HG02610 (cell line): Measurements from ENCODE around the gene UTP11.
A peak's percentile ranks its signal among the peaks of the same experiment; 100 is the strongest.

Experiments
- ATAC-seq: cut with Tn5 transposase; IDR thresholded peaks from one replicate; pipeline ENCODE4 v1.9.1; 2021; ENCODE audit warnings: mild to moderate bottlenecking, moderate library complexity; ENCODE audit not compliant: unreplicated experiment

UTP11 gene

GRCh38 chr1:38045401-38046332, 33.1 kb downstream of the UTP11 start:
- no peak for ATAC-seq

DNA sequence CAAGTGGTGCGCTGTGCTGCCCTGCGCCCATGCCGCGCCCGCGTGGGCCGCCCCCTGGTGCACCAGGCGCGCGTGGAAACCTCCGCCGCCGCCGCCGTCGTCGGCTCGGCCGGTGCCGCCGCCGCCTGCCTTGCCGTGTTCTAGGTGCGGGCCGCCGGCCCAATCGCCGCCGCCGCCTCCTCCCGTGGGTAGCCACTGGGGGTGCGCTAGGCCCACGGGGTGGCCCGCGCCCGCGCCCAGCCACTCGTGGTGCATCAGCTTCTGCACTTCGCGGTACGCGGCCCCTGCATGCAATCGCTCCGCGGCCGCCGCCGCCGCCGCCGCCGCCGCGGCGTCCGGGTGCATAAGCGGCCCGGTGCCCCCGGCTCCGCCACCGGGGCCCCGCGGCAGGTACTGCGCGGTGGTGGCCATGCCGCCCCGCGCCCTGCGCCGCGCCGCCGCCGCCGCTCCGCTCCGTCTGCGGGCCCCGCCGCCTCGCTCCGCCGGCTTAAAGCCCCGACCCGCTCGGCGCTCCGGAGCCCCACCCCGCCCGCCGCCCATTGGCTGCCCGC, 33.9 kb downstream of the UTP11 start, which contains the start of gene POU3F1:
Gene POU3F1, minus strand, starts transcription at position 461 of the 551 bp plus-strand sequence. Its CDS starts 50 bp downstream, at position 411.
- ATAC-seq = peak; percentile 8

GRCh38 chr1:38046884-38047602, 34.5 kb downstream of the UTP11 start:
- peak; percentile 62 for ATAC-seq

DNA sequence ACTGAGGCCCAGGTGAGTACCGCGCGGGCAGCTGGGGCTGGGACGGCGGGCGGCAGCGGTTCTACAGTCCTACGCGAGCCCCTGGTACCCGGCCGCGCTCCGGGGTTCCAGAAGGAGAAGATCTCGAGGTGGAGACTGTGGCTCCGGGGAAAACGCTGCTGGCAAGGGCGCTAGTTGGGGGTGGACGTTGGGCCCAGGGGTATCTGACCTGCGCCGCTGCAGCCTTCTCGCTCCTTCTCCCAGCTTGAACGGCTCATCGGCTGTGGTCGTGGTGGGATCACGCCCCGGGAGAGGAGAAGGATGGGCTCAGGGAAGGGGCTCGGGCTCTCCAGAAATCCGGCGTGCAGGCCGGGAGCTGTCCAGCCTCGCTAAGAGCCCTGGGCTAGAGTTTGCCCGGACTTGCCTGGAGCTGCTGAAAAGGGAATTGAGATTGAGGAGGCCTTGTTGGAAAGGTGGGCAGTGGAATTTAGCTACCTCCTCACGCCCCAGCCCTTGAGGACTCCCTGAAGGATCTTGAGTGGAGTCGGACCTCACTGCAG, 35.1 kb downstream of the UTP11 start:
- no peak for ATAC-seq

- ATAC-seq = no peak
Measured at GRCh38 chr1:38050397-38051078, 38.0 kb downstream of the UTP11 start.

- no peak for ATAC-seq
Measured at GRCh38 chr1:38051079-38051543, 38.6 kb downstream of the UTP11 start.

DNA sequence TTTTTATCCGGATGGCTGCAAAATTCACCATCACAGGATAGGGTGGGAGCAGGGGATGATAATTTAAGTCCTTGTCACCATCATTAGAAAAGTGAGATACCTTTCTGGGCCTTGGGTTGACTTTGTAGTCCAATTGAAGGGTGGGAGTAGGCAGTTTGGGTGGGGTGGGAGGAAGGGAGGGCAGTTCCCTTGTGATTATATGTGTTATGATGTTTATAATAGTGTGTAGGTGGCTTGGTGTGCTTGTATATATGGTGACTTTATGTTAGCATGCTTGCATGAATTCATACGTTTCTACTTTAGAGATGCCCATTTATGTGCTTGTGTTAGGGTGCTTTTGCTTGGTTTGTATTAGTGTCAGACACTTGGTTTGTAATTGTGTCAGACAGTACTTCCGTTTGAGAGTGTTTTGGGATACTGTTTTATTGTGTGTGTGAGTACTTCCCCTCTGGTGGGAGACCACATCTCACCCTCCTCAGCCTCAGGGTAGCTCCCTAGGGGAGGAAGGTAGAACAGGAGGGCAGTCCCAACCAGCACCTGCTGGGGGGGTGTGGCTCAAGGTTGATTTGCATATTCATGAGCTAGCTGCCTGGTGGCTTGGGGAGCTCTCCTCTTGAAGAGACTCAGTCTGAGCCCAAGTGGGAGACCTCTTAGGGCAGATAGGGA, 40.3 kb downstream of the UTP11 start:
- no peak for ATAC-seq

DNA sequence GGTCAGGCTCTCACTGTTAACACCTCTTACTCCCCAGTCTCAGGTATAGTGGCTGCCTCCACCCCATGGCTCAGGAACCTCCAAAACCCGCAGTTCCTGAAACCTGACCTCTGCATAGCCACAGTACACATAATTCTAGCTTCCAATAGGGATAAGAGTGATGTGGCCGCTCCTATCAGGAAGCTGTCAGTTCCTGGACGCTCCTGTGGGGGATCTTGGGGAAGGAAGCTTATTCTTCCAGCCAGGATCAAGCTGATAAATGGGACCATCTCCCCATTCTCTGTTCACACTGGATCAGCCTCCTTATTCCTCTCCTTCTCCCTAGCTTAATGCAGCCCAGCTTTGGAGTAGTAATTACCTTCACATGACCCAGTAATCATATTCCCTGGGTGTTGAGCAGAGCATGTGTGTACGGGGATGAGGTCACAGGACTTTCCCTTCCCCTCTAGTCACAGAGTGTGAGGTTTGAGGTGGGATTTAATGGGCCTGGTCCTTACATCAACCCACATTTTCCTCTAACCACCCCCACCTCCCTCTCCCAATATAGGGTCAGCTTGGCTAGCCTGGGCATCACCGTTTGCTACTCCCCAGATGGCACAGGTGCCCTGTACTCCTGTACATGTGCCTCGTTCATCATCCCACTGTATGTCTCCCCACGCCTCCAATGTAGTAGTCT, 41.0 kb downstream of the UTP11 start:
- ATAC-seq = peak; percentile 46

- ATAC-seq = no peak
Measured at GRCh38 chr1:38055398-38055797, 42.9 kb downstream of the UTP11 start.

DNA sequence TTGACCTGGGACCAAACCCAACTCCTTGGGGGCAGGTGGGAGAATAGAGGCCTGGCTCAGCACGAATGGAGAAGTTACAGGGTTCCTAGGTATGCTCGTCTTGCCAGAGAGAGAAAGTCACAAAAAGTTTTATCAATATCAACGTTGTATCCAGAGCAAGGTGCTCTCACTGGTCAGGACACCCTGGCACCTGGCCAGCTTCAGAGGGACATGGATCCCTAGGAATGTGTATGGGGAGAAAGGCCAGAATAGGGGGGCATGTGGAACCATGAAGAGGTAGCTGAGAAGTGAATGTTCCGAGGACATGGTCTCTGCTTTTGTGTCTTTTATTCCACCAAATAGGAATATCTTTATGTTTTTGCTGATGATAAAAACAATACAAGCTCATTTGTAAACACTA, 43.4 kb downstream of the UTP11 start:
- no peak for ATAC-seq

GRCh38 chr1:38059635-38060250, 47.2 kb downstream of the UTP11 start:
- ATAC-seq = no peak

GRCh38 chr1:38060498-38060897, 48.0 kb downstream of the UTP11 start:
- no peak for ATAC-seq

DNA sequence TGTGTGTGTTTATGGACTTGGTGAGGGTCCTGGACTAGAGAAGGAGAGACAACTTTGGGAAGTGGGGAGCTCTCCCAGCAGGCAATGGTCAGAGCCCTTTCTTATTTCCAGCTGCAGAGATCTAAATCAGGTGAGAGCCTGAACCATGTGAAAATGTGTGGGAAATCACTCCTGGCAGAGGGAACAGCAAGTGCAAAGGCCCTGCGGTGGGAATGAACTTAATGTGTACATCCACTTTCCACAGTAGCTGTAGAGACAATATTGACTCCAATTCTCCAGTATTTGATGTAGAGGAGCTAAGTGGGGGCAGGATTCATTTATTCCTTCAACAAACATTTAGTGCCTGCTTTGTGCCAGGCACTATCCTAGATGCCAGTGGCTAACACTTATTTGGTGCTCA, 48.8 kb downstream of the UTP11 start:
- ATAC-seq = no peak

- ATAC-seq = peak; percentile 83
Measured at GRCh38 chr1:38061883-38062328, 49.4 kb downstream of the UTP11 start.

- no peak for ATAC-seq
Measured at GRCh38 chr1:38062361-38063288, 50.1 kb downstream of the UTP11 start.

GRCh38 chr1:38063616-38064015, 51.1 kb downstream of the UTP11 start:
- no peak for ATAC-seq

GRCh38 chr1:38064197-38064903, 51.8 kb downstream of the UTP11 start:
- ATAC-seq = no peak
